DOHH2 (cell line): Measurements from ENCODE around the gene GNAO1.
"Not testable (repeated sequence)": the region's sequence is repeated elsewhere in the genome, so short reads cannot be mapped to it uniquely, and the experiment has no call there.

Source experiments
- H3F3A ChIP-seq: fragments of 200-600 bp; sonication (generic), shearing (Covaris generic); 2 replicates; pipeline ENCODE4 v1.6.0; 2016; ENCODE audit warnings: antibody characterized with exemption, mild to moderate bottlenecking; ENCODE audit not compliant: control insufficient read depth, insufficient read depth
- H3K27ac ChIP-seq: fragments of 200-600 bp; sonication (generic); 2 replicates; pipeline ENCODE4 v1.5.1; 2014; ENCODE audit warnings: low read depth, mild to moderate bottlenecking, low read length, moderate library complexity
- H3K27me3 ChIP-seq: fragments of 200-600 bp; sonication (generic); 2 replicates; pipeline ENCODE4 v1.6.1; 2014; ENCODE audit warnings: mild to moderate bottlenecking, low read length, mixed read lengths; ENCODE audit not compliant: control insufficient read depth
- H3K36me3 ChIP-seq: fragments of 200-600 bp; sonication (generic); 2 replicates; pipeline ENCODE4 v1.6.1; 2014; ENCODE audit warnings: mild to moderate bottlenecking, low read length, moderate library complexity, mixed read lengths; ENCODE audit not compliant: control insufficient read depth
- H3K4me1 ChIP-seq: fragments of 200-600 bp; sonication (generic); 2 replicates; pipeline ENCODE4 v1.6.1; 2014; ENCODE audit warnings: mild to moderate bottlenecking, low read length, mixed read lengths; ENCODE audit not compliant: control insufficient read depth
- H3K4me2 ChIP-seq: fragments of 200-600 bp; sonication (generic); 2 replicates; pipeline ENCODE4 v1.6.0; 2014; ENCODE audit warnings: mild to moderate bottlenecking, low read length, moderate library complexity
- H3K4me3 ChIP-seq: fragments of 200-600 bp; sonication (generic); 2 replicates; pipeline ENCODE4 v1.5.1; 2014; ENCODE audit warnings: mild to moderate bottlenecking, low read length, mixed read lengths
- H3K79me2 ChIP-seq: fragments of 200-600 bp; sonication (generic); 2 replicates; pipeline ENCODE4 v1.6.1; 2014; ENCODE audit warnings: mild to moderate bottlenecking, low read length, mixed read lengths; ENCODE audit not compliant: control insufficient read depth
- H3K9me2 ChIP-seq: fragments of 200-600 bp; sonication (generic); replicated peaks from 2 replicates; pipeline ENCODE4 v1.6.1; 2014; ENCODE audit warnings: mild to moderate bottlenecking, low read length, mixed read lengths; ENCODE audit not compliant: control insufficient read depth
- H3K9me3 ChIP-seq: fragments of 200-600 bp; sonication (generic); 2 replicates; pipeline ENCODE4 v1.6.1; 2014; ENCODE audit warnings: antibody characterized with exemption, low read length, mixed read lengths; ENCODE audit not compliant: control insufficient read depth, insufficient read depth
- H4K20me1 ChIP-seq: fragments of 200-600 bp; sonication (generic); 2 replicates; pipeline ENCODE4 v1.6.0; 2014; ENCODE audit warnings: low read depth, mild to moderate bottlenecking, antibody characterized with exemption, low read length, moderate library complexity; ENCODE audit not compliant: control insufficient read depth, insufficient read depth
- CTCF ChIP-seq: fragments of 200-600 bp; sonication (generic); IDR thresholded peaks from one replicate; pipeline ENCODE4 v1.5.1; 2014; ENCODE audit warnings: antibody characterized with exemption, mild to moderate bottlenecking, low read depth, low read length; ENCODE audit not compliant: poor library complexity, severe bottlenecking
- EZH2phosphoT487 ChIP-seq: fragments of 200-600 bp; sonication (generic); IDR thresholded peaks from 2 replicates; pipeline ENCODE4 v1.6.1; 2017; ENCODE audit warnings: borderline replicate concordance, mild to moderate bottlenecking, antibody characterized with exemption, low read length, moderate library complexity, mixed read lengths

The GNAO1 gene

GRCh38 chr16:56373003-56373402 lies 181.7 kb downstream of the GNAO1 start:
- Histone ChIP-seq H3K27ac (no peak overlapping the region), H3K9me3 (no peaks in the 10 kb centered on the region), H3K9me2 (no peaks in the 10 kb centered on the region), H4K20me1 (peaks cover 13% of the 10 kb centered on the region; the same call in 1 of the 2 replicates), H3K79me2 (peaks cover 64% of the 10 kb centered on the region), H3K4me1 (no peaks in the 10 kb centered on the region), H3K4me2 (no peak overlapping the region), H3K36me3 (peaks cover 90% of the 10 kb centered on the region), H3K27me3 (no peaks in the 10 kb centered on the region), H3K4me3 (no peak overlapping the region), H3F3A (no peaks in the 10 kb centered on the region)
- TF ChIP-seq CTCF, result no peak
- TF ChIP-seq EZH2phosphoT487, result no peak

- H3K27me3 ChIP-seq, H3K9me2 ChIP-seq, H3K4me3 ChIP-seq, H3K4me1 ChIP-seq, H3K9me3 ChIP-seq, H3F3A ChIP-seq, H3K4me2 ChIP-seq, H3K27ac ChIP-seq, H4K20me1 ChIP-seq: not testable (repeated sequence)
- Histone ChIP-seq H3K79me2 (peaks cover 92% of the 10 kb centered on the region), H3K36me3 (peaks cover 90% of the 10 kb centered on the region)
Measured at GRCh38 chr16:56375792-56376191, 184.5 kb downstream of the GNAO1 start.

- peaks cover 91% of the 10 kb centered on the region for H3K36me3 ChIP-seq
- not testable (repeated sequence) for H3K4me3 ChIP-seq
- peaks cover 92% of the 10 kb centered on the region for H3K79me2 ChIP-seq
Measured at GRCh38 chr16:56379044-56379443, 187.8 kb downstream of the GNAO1 start.

GRCh38 chr16:56380778-56381485 lies 189.6 kb downstream of the GNAO1 start:
- H3K4me2 ChIP-seq, H3K27me3 ChIP-seq, H3K4me3 ChIP-seq, H4K20me1 ChIP-seq, H3K9me3 ChIP-seq, H3F3A ChIP-seq, H3K4me1 ChIP-seq, H3K27ac ChIP-seq, H3K9me2 ChIP-seq: not testable (repeated sequence)
- Histone ChIP-seq H3K79me2 (peaks cover 74% of the 10 kb centered on the region), H3K36me3 (peaks cover 93% of the 10 kb centered on the region)

More at GRCh38 chr16:56379044-56379443, 187.8 kb downstream of the GNAO1 start:
- H3K27me3 ChIP-seq, H3K4me2 ChIP-seq, H3K9me3 ChIP-seq, H3F3A ChIP-seq, H3K9me2 ChIP-seq, H3K27ac ChIP-seq, H3K4me1 ChIP-seq, H4K20me1 ChIP-seq: not testable (repeated sequence)

GRCh38 chr16:56382459-56382858 lies 191.2 kb downstream of the GNAO1 start:
- no peaks in the 10 kb centered on the region for H3K27me3 ChIP-seq
- H3K9me2 ChIP-seq, result no peaks in the 10 kb centered on the region
- TF ChIP-seq EZH2phosphoT487 (no peak), CTCF (no peak)
- no peaks in the 10 kb centered on the region for H4K20me1 ChIP-seq
- no peak overlapping the region for H3K4me2 ChIP-seq
- peaks cover 59% of the 10 kb centered on the region for H3K79me2 ChIP-seq
- peaks cover 100% of the 10 kb centered on the region for H3K36me3 ChIP-seq
- no peaks in the 10 kb centered on the region; the same call in 1 of the 2 replicates for H3F3A ChIP-seq
- no peak overlapping the region for H3K4me3 ChIP-seq
- peaks cover 10% of the 10 kb centered on the region for H3K9me3 ChIP-seq
- H3K4me1 ChIP-seq, result no peaks in the 10 kb centered on the region
- H3K27ac ChIP-seq, result no peak overlapping the region
